ENCODE data around the gene RBM42.

DNA sequence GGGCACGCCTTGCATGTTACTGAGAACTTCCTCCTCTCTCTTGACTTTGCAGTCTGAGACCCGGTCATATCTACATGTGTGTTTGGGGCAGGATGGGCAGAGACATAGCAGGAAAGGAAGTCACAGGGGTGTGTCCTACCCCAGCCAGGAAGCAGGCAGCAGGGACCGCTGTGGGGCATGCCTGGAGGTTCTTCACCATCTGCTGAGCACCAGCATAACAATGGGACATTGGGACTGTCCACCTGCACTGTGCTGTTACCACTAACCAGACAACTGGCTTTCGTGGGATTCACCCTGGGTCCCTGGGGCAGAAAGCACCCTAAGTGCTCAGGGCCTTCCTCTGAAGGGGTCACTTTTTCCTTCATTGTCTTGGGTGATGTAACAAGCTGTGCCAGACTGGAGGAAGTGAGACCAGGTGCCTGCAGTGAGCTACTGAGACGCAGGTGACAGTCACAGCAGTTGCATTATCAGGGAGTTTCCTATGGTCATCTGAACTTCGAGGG lies 18.9 kb upstream of the RBM42 start:
- TF ChIP-seq, protein P1, sequence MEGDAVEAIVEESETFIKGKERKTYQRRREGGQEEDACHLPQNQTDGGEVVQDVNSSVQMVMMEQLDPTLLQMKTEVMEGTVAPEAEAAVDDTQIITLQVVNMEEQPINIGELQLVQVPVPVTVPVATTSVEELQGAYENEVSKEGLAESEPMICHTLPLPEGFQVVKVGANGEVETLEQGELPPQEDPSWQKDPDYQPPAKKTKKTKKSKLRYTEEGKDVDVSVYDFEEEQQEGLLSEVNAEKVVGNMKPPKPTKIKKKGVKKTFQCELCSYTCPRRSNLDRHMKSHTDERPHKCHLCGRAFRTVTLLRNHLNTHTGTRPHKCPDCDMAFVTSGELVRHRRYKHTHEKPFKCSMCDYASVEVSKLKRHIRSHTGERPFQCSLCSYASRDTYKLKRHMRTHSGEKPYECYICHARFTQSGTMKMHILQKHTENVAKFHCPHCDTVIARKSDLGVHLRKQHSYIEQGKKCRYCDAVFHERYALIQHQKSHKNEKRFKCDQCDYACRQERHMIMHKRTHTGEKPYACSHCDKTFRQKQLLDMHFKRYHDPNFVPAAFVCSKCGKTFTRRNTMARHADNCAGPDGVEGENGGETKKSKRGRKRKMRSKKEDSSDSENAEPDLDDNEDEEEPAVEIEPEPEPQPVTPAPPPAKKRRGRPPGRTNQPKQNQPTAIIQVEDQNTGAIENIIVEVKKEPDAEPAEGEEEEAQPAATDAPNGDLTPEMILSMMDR (conservative IDR thresholded peaks at IDR 0.05; ENCODE audit: low read depth, low read length): no peak
- no peak for TF ChIP-seq EZH2phosphoT487 (IDR thresholded peaks at IDR 0.05; ENCODE audit: borderline replicate concordance, low read length)
